AG04449 (cell line): ENCODE measurements around the gene ACACB.
"Not testable (repeated sequence)": the region's sequence is repeated elsewhere in the genome, so short reads cannot be mapped to it uniquely, and the experiment has no call there.

Experiments used
- CTCF ChIA-PET: fragments of 350-600 bp; formaldehyde crosslinking; extraction: SDS; loops from one replicate; lab custom pipeline; 2021; ENCODE audit warnings: antibody characterized with exemption; lab: Yijun Ruan, JAX
- POLR2A ChIA-PET: fragments of 400-600, 350-600 bp; formaldehyde crosslinking; extraction: SDS; loops from one replicate; lab custom pipeline; 2020; ENCODE audit warnings: antibody characterized with exemption, inconsistent platforms; lab: Yijun Ruan, JAX
- DNase-seq: peaks from one replicate; pipeline ENCODE4 v3.0.0-alpha.2; 2010; ENCODE audit warnings: low read depth, low spot score
- H3K4me3 ChIP-seq: 2 replicates; pipeline ENCODE4 v1.5.1; 2011; ENCODE audit warnings: low read depth, mild to moderate bottlenecking, control low read depth, low read length
- TF ChIP-seq, protein P1 (sequence below): IDR thresholded peaks from one replicate; pipeline ENCODE4 v1.5.1; 2011; ENCODE audit warnings: mild to moderate bottlenecking, moderate library complexity, low read length, control low read depth, inconsistent platforms; ENCODE audit not compliant: insufficient read depth; ENCODE audit errors: missing control alignments

The ACACB gene

GRCh38 chr12:109139791-109140190, 23.4 kb downstream of the ACACB start:
- TF ChIP-seq, protein P1, sequence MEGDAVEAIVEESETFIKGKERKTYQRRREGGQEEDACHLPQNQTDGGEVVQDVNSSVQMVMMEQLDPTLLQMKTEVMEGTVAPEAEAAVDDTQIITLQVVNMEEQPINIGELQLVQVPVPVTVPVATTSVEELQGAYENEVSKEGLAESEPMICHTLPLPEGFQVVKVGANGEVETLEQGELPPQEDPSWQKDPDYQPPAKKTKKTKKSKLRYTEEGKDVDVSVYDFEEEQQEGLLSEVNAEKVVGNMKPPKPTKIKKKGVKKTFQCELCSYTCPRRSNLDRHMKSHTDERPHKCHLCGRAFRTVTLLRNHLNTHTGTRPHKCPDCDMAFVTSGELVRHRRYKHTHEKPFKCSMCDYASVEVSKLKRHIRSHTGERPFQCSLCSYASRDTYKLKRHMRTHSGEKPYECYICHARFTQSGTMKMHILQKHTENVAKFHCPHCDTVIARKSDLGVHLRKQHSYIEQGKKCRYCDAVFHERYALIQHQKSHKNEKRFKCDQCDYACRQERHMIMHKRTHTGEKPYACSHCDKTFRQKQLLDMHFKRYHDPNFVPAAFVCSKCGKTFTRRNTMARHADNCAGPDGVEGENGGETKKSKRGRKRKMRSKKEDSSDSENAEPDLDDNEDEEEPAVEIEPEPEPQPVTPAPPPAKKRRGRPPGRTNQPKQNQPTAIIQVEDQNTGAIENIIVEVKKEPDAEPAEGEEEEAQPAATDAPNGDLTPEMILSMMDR: no peak
- POLR2A ChIA-PET: no interaction called here
- DNase-seq: no peak
- no peak overlapping the region for H3K4me3 ChIP-seq
- CTCF ChIA-PET: interaction anchor here (0.9 kb wide), 1 partner anchor 8 kb away, joined by 3 read pairs; no protein-coding TSS in a partner anchor

- TF ChIP-seq, protein P1: no peak
- H3K4me3 ChIP-seq: no peak overlapping the region
- DNase-seq: no peak
- CTCF ChIA-PET: interaction anchor here (0.6 to 1.0 kb wide), 2 partner anchors 251 to 253 kb away, joined by 3 to 4 read pairs; no protein-coding TSS in a partner anchor
- POLR2A ChIA-PET: no interaction called here
Observed at GRCh38 chr12:109140560-109140959, 24.2 kb downstream of the ACACB start.

DNA sequence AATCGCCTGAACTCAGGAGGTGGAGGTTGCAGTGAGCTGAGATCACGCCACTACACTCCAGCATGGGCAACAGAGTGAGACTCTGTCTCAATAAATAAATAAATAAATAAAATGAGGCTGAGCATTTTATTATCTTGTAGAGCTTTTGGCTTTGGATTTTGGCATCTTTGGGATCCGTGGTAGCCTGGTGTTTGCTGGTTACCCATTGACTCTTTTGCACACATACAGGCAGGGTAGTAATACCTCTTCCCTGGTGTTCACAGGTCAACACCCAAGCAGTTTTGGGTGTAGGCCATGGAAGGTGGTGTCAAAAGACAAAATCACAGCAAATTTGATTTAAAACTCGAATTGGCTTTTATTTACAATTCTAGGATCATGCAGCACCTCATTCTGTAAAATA, 27.8 kb downstream of the ACACB start:
- ChIA-PET CTCF (interaction anchor here (2.5 kb wide), 1 partner anchor 32 kb away, joined by 10 read pairs; no protein-coding TSS in a partner anchor), POLR2A (no interaction called here)
- no peak overlapping the region for H3K4me3 ChIP-seq
- no peak for DNase-seq
- TF ChIP-seq, protein P1: no peak

DNA sequence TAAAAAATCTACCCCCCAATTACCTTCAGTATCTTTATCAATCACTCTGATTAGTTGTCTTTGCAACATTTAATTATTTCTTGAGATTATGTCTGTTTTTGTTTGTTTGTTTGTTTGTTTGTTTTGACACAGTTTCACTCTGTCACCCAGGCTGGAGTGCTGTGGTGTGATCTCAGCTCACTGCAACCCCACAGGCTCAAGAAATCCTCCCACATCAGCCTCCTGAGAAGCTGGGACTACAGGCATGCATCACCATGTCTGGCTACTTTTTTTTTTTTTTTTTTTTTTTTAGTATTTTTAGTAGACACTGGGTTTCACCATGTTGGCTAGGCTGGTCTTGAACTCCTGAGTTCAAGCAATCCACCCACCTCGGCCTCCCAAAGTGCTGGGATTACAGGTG, 30.7 kb downstream of the ACACB start:
- CTCF ChIA-PET: interaction anchor here (2.0 kb wide), 1 partner anchor 13 kb away, joined by 7 read pairs; no protein-coding TSS in a partner anchor
- H3K4me3 ChIP-seq, DNase-seq, POLR2A ChIA-PET: not testable (repeated sequence)

- ChIA-PET CTCF (interaction anchor here (1.1 to 3.2 kb wide), 3 partner anchors 9 to 36 kb away, joined by 3 to 14 read pairs (median 7); no protein-coding TSS in a partner anchor), POLR2A (no interaction called here)
- TF ChIP-seq, protein P1: no peak
- no peak overlapping the region for H3K4me3 ChIP-seq
- DNase-seq: no peak
Observed at GRCh38 chr12:109147954-109148353, 31.6 kb downstream of the ACACB start.

- ChIA-PET CTCF (interaction anchor here (1.0 to 3.2 kb wide), 2 partner anchors 16 to 39 kb away, joined by 3 to 14 read pairs; no protein-coding TSS in a partner anchor), POLR2A (no interaction called here)
- TF ChIP-seq, protein P1: no peak
- H3K4me3 ChIP-seq: no peak overlapping the region
- DNase-seq: no peak
Observed at GRCh38 chr12:109150124-109150640, 33.8 kb downstream of the ACACB start.

DNA sequence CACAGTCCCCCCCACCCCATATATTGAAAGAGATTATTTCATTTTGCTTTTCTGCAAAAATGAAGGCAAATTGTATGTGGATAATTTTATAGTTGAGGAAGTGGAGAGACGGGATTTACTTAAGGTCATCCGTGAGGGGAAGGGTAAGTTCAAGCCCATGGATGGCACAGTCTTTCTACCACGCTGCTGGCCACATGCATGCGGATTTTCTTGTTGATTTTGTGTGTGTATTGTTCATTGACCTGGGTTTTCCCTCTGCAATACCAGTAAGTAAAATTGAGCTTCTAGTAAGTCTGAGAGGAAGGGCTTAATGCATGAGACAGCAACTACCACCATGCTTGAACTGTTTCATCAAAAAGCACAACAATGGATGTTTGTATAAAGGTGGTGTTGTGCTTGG, 35.1 kb downstream of the ACACB start:
- no peak for DNase-seq
- no peak overlapping the region for H3K4me3 ChIP-seq
- ChIA-PET POLR2A (no interaction called here), CTCF (interaction anchor here (1.2 kb wide), 1 partner anchor 40 kb away, joined by 3 read pairs; no protein-coding TSS in a partner anchor)
- TF ChIP-seq, protein P1: no peak
